G401 (cell line): ENCODE measurements around the gene DOK4. TPM values are rescaled to one million over a fixed set of nuclear protein-coding genes. Genes with fewer than 3 reads are reported as not detected.
"Not testable (repeated sequence)": the region's sequence is repeated elsewhere in the genome, so short reads cannot be mapped to it uniquely, and the experiment has no call there.

Experiments
- DNase-seq: peaks from one replicate; pipeline ENCODE4 v3.0.0-alpha.2; 2015; ENCODE audit warnings: low spot score
- in situ Hi-C: cut with HindIII; loops from 2 replicates; pipeline ENCODE4 v1.10.0; 2016; ENCODE audit warnings: low sequenced_read_pairs, mixed read lengths
- total RNA-seq: library from RNA; depleted of rRNA; stranded (reverse); fragments of >200 nt; shearing (Covaris generic); gene quantifications from 2 replicates; pipeline ENCODE4 v1.2.3, GENCODE V29; 2014

The DOK4 gene
- total RNA-seq, 1 experiment from 2014 or later: 33.7 TPM

GRCh38 chr16:57505169-57505568 lies 18.9 kb upstream of the DOK4 start:
- no peak for DNase-seq
- in situ Hi-C loops: loop anchor here (10.0 kb wide), 1 partner anchor 70 kb away; no protein-coding TSS in a partner anchor

- DNase-seq: no peak
- in situ Hi-C loops: loop anchor here (10.0 kb wide), 1 partner anchor 70 kb away; no protein-coding TSS in a partner anchor
These were observed 18.2 kb upstream of the DOK4 start for GRCh38 chr16:57504491-57504890.

GRCh38 chr16:57504001-57504400 lies 17.7 kb upstream of the DOK4 start:
- in situ Hi-C loops: loop anchor here (10.0 kb wide), 1 partner anchor 71 kb away; no protein-coding TSS in a partner anchor
- DNase-seq: no peak

- in situ Hi-C loops: loop anchor here (10.0 kb wide), 1 partner anchor 71 kb away; no protein-coding TSS in a partner anchor
- DNase-seq: peak; percentile 34
These were observed 17.1 kb upstream of the DOK4 start for GRCh38 chr16:57503366-57503765.

- DNase-seq: no peak
- in situ Hi-C loops: loop anchor here (10.0 kb wide), 1 partner anchor 73 kb away; no protein-coding TSS in a partner anchor
These were observed 15.9 kb upstream of the DOK4 start for GRCh38 chr16:57502048-57502775.

- in situ Hi-C loops: loop anchor here (10.0 kb wide), 1 partner anchor 73 kb away; no protein-coding TSS in a partner anchor
- no peak for DNase-seq
These were observed 15.2 kb upstream of the DOK4 start for GRCh38 chr16:57501492-57501891.

GRCh38 chr16:57500578-57501111 lies 14.4 kb upstream of the DOK4 start:
- in situ Hi-C loops: loop anchor here (10.0 kb wide), 1 partner anchor 74 kb away; no protein-coding TSS in a partner anchor
- DNase-seq: no peak

GRCh38 chr16:57499941-57500340 lies 13.6 kb upstream of the DOK4 start:
- in situ Hi-C loops: loop anchor here (10.0 kb wide), 1 partner anchor 75 kb away; no protein-coding TSS in a partner anchor

GRCh38 chr16:57498031-57498430 lies 11.7 kb upstream of the DOK4 start:
- in situ Hi-C loops: no loop called here
- DNase-seq: no peak

More at GRCh38 chr16:57499941-57500340, 13.6 kb upstream of the DOK4 start:
- DNase-seq: not testable (repeated sequence)

- DNase-seq: no peak
- in situ Hi-C loops: no loop called here
These were observed 10.8 kb upstream of the DOK4 start for GRCh38 chr16:57497121-57497520.

- DNase-seq: no peak
- in situ Hi-C loops: no loop called here
These were observed 7.5 kb upstream of the DOK4 start for GRCh38 chr16:57493767-57494166.

- in situ Hi-C loops: no loop called here
- DNase-seq: no peak
These were observed 2.9 kb upstream of the DOK4 start for GRCh38 chr16:57489229-57489628.

GRCh38 chr16:57486858-57487834 lies 853 bp upstream of the DOK4 start:
- DNase-seq: no peak
- in situ Hi-C loops: no loop called here

- in situ Hi-C loops: no loop called here
- no peak for DNase-seq
These were observed 990 bp downstream of the DOK4 start for GRCh38 chr16:57485091-57485915.

- in situ Hi-C loops: no loop called here
These were observed 1.7 kb downstream of the DOK4 start for GRCh38 chr16:57484515-57485005.

GRCh38 chr16:57483725-57484514 lies 2.4 kb downstream of the DOK4 start:
- peak; percentile 92 for DNase-seq
- in situ Hi-C loops: no loop called here

More at GRCh38 chr16:57484515-57485005, 1.7 kb downstream of the DOK4 start:
- no peak for DNase-seq

GRCh38 chr16:57482845-57483545 lies 3.3 kb downstream of the DOK4 start:
- DNase-seq: no peak
- in situ Hi-C loops: no loop called here
